ENCODE measurements around the gene SCYL3.
"Not testable (repeated sequence)": the region's sequence is repeated elsewhere in the genome, so short reads cannot be mapped to it uniquely, and the experiment has no call there.

The SCYL3 gene

DNA sequence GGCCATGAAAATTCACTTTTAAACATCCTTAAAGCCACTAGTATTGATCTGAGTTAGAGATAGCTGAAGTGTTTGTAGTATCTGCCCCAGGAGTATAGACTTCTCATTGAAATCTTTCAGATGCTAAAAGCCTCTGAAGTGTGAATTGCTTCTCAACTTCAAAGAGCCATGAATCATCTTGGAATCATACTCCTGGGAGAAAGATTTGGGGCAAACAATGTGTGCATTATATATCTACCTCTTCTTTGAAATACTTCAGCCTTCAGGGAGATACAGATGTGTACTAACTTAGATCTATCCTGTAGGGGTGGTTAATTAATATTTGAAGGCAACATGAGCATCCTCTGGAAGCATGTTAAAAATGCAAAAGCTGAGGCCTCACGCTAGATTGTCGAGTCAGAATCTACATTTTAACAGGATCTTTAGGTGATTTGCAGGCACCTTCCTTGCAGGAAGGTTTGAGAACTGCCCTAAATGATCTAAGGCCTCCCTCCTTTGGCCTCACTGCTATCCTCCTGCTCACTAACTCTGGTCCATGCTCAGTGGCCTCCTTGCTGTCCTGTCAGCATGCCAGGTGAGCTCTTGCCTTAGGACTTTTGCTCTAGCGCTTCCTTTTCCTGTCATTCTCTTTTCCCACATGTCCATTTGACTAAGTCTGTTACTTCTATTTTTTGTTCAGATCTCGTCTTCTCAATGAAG lies 6.0 kb upstream of the SCYL3 start:
- DNase-seq, result no peak

DNA sequence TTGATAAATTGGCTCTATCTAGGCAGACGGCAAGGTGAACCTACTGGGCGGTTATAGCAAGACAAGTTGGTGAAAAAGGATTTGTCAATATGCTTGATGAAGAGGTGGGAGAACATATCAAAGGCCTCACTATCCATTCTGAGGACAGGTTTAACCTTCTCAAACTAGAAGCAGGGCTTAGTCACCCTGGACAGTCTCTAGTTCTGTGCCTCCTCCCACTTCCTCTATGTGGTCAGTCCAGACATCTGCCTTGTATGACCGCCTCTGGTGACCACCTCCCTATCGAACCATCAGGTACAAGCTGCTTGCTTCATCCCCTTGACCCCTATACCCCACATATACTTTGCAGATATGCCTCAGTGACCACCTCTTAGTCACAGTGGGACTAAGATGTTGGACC lies 2.3 kb upstream of the SCYL3 start:
- no peak for DNase-seq

DNA sequence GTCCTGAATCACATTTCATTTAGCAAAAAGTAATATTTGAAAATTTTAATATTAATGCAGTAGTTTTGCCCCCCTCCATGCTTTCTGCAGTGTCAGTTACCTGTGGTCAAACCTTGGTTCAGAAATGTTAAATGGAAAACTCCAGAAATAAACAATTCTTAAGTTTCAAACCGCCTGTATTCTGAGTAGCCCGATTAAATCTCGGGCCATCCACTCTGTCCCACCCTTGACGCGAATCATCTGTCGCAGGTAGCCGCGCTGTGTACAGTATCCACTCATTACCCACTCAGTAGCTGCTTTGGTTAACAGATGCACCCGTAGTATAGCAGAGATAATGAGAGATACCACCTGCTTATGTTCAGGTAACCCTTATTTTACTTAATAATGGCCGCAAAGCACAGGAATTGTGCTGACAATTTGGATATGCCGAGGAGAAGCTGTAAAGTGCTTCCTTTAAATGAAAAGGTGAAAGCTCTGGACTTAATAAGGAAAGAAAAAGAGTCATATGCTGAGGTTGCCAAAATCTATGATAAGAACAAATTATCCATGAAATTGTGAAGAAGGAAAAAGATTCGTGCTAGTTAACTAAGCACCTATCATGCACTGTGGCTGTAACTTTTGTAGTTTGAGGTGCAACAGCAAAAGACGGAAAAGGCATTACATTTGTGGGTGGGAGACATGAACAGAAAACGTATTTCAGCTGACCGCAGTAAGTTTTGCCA lies 889 bp upstream of the SCYL3 start:
- no peak for DNase-seq

DNA sequence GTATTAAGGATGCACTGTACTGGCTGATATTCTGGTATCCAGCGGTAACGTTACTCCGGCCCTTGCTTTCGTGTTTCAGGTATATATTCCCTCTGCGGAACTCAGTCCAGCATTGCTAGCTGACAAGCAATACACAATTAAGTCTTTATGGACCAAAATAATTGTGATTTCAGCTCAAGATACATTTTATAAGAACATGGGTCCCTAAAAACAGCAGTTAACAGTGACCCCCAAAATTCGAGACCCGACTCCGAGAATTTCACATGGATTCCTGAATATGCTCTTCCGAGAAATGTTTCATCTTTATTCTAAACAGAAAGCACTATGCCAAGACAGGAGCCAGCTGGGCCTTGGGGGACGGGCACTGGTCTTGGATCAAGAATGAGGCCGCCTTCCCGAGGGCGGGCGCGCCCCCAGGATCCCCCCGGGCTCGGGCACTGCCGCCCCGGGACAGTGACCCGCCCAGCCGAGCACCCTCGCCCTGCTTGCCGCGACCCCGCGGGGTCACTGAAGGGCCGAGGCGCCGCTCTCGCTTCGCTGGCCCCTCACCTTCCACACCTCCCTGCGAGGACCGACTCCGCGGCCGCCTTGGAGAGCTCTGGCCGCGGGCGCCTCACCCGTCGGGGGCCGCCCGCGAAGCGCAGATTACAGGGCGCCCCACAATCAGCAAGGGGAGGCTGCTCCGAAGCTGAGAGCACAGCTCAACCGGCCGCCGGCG lies 610 bp downstream of the SCYL3 start:
- peak; percentile 23 for DNase-seq

DNA sequence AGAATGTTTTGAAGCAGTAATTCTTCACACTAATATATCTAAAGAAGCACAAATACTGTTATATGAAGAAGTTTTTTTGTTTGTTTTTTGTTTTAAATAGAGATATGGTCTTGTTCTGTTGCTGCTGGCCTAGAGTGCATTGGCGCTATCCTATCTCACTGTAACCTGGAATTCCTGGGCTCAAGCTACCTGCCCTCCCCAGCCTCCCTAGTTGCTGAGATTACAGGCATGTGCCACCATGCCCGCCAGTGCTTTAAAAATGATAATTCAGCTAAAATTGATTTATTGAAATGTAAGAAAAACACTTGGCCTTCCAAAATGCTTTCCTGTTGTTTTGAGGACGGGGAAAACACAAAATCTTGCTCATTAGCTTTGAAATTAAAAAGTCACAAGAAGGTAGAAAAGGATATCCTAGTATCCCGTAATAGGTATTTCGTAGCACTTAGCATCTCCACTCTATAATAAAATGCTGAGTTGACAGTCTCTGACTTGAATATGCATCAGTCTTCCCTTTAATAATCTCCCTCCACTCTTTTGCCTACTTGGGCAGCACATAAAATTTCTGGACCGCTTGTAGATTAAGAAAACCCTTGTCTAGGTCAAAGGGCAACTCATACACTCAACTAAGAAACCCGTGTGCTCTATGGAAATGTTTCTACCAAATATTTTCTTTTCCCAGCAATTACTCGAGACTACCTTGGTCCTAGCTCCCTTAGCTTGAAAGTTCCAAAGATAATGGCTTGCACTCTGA lies 1.3 kb downstream of the SCYL3 start:
- no peak for DNase-seq

DNA sequence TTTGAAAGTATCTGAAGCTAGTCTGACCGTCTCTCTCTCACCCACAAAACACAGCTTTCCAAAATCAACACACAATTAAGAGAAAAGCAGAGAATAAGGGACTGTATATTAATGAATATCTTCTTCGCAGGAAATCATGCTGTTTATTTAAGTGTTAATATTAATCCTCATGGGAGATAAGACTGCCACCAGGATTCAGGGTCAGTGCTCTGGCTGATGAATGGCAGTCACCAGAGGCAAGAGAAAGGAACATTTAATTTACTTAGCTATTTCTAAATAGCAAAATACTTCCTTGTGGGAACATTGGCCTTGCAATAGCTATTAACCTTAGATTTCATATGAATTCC lies 2.2 kb downstream of the SCYL3 start:
- no peak for DNase-seq

DNA sequence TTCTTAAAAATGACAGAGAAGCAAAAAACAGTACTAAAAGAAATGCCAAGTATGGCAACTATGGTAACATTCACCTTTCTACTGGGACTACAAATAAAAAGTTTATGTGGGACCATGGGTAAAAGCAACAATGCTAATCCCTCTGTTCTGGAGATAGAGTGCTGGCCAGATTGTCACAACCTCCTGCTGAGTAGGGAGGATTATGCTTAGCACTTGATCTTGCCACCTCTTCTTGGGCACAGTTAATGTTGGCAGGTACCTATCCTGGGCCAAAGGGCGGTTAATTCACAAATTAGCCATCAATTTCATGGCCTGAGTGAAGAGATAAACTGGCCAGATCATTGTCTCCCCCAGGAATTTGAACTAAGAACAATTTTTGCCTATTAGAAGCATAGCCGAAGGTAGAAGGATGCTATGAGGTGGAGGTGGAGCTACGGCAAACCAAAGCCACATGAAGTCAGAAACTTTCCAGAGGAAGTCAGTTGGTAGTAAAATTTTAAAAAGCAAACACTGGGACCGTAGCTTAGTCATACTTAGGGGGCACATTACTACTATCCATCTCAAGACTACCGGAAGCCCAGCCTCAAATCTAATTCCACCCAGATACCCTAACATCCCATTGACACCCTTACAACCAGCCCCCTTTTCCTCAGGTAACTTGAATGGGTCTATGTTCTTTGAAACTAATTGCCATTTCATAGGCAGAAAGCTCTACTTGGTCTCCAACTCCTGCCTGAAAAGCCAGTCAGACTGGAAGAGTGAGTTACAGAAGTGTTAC lies 2.7 kb downstream of the SCYL3 start:
- DNase-seq, result no peak

DNA sequence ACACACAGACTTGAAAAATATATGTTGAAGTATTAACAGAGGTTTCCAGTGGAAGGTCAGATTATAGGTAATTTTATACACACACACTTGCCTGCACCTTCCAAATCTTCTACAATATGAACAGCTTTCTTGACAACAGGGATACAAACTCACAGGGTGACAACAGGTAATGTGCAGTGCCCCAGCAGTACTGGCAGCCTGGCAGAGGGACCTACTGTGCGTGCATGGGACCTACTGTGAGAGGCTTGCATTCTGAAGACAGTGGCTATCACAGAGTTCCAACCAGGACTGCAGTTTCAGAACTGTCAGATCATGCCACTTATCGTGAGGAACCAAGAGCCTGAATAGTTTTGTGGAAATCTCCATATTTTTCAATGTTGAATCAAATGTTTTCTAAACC lies 3.8 kb downstream of the SCYL3 start:
- DNase-seq, result no peak

DNA sequence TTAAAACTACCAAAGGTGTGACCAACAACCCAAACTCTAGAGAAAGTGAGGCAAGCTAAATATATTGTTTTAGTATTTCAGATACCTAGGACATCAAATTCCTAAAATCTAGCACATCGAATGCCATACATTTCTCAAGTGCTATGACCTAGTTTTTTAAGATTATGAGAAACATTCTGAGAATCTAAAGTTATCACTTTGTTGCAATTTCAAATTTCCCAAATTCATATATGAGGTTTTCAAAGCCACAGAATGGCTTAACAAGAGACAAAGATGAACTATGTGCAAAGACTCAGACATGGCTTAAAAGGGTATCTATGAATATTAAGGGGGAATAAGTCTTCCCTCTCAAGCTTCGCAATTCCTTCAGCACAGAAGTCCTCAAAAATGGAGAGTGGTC lies 6.8 kb downstream of the SCYL3 start:
- DNase-seq, result peak; percentile 18

DNA sequence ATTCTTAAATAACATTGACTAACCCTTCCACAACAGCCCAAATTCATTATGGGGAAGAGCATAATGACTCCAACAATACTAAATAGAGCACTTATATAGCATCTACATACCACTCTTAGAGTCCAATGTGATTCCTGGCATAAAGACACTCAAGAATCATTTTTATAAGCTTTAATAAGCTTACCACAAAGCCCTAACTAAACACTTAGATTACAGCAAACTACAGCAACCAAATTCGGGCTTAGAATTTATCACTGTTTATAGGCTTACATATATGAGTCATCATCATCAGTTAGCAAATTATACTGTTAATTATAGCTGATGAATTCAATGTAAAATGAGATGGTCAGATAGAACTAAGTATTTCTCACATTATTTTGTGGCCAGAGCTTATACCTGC lies 7.3 kb downstream of the SCYL3 start:
- no peak for DNase-seq

DNA sequence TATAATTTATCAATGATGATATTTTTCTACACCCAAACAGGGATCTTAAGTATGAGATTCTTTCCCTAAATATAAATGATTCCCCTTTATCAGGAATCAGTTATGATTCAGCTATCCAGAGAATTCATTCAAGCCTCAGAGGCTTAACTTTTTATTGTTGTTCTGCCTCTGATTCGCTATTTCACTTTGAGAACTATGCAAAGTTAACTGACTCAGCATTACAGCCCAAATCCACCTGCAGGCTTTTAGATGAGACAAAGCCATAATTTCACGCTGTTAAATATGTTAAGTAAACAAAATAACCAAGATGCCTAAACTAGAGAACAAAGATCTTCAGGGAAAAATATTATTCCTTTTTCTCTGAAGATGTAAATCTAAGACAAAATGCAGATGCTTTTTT lies 8.5 kb downstream of the SCYL3 start:
- peak; percentile 20 for DNase-seq

DNA sequence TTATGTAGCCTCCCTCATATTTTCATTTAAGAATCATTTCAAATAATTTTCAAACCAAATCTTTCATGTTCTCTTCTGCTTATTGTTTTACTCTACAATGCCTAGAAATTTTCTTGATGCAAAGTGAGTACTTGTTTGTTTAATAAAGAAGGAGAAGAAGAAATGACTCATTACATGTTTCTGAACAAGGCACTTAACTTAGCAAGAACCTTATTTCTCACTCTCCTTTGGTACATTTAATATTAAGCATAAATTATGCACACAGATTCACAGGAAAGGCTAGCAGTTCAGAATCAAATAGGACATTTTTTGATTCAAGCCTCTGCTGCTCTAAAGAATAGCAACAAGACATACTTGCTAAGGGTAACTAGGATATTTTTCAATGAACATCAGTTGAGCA lies 9.1 kb downstream of the SCYL3 start:
- no peak for DNase-seq

DNA sequence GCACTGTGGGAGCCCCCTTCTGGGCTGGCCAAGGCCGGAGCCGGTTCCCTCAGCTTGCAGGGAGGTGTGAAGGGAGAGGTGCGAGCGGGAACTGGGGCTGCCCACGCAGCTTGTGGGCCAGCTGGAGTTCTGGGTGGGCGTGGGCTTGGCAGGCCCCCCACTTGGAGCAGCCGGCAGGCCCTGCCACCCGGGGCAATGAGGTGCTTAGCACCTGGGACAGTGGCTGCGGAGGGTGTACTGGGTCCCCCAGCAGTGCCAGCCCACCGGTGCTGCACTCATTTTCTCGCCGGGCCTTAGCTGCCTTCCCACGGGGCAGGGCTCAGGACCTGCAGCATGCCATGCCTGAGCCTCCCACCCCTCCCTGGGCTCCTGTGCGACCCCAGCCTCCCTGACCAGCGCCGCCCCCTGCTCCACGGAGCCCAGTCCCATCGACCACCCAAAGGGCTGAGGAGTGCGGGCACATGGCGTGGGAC lies 11.6 kb downstream of the SCYL3 start:
- DNase-seq, result no peak

DNA sequence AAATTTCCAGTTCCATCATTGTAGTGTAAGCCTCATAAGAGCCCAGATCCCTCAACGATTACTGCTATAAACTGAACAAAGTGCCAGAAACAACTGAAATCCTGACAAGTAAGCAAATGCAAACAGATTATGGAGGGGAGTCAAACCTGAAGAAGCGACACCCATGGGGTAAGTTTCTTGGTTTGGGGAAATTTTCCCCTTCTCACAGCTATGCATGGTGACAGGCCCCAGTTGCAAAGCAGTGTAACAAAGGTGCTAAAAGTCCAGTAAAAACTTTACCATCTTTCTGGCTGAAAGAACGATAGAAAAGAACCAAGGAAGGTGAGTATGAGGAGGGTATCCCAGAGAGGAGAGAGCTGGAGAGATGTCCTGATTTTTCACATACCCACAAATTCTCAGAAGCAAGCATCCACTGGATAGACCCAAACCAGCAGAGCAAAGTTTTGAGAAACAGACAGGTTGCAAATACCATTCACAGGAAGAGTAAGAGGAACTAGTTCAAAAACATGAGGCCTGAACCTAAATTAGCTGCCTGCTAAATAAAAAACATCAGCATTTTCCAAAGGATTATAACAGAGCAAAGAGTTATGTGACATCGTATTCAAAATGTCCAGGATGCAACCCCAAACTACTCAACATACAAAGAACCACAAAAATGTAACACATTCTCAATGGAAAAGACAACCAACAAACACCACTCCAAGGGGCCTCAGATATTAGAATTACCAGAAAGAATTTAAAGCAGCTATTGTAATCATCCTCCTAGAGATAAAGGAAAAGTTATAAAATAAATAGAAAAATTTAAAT lies 14.5 kb downstream of the SCYL3 start:
- DNase-seq, result peak; percentile 49

DNA sequence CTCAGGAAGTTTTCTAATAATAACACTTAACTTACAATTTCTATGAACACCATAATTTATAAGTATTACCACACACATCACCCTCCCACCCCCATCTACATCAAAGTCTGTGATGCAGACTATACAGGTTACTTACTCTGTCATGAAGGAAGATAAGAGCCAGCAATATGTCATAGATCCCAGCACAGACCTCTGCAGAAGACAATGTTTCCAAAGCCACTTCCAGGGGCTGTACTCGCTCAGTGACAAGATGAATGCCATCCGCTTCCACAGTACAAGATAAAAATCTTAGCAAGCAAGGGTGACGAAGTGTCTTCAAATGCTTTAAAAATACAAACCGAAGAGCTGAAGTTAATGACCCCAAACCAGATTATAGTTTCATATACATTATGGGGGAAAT lies 15.2 kb downstream of the SCYL3 start:
- no peak for DNase-seq

DNA sequence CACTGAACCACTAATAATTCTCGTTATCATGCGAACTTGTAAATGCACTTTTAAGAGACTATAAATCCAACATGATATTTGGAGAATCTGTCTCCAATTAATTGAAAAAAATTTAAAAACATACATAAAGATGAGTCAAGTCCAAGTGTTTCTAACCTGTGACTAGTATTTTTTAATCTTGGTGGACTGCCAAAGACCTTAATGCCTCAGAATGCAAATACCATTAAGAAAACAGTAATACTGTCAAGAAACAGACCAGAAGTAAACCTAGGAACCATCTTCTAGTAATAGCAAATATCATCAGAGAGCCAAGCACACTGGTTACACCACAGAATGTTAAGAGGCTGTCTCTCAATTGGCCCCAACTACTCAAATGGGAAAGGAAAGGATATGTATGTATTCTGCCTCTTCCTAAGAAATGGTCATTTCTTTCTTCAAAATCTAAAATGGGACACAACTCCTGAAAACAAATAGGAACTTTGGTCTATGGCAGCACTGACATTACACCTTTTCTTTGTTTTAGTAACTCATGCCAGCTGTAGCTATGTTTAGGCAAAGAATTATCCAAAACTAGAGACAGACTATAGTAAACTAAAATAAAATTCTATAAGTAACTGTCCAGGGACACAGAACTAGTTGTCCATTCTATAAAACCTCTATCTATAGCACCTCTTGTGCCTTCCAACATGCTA lies 15.8 kb downstream of the SCYL3 start:
- DNase-seq, result peak; percentile 86

DNA sequence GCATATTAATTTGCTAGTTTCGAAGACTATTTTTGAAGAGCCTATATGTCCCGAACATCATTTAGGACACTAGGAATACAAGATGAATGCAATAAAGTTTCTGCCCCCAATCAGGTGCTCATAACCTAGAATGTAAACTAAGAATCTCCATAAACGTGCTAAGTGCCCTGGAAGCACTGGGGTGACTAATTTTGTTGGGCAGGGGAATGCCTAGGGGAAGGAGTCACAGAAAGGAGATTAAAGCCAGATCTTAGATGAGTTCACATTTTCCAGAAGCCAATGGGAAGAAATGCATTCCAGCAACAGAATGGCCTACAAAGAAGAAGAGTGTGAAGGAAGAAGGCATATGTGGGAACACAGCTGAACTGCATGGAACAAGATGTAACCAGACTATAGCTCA lies 19.5 kb downstream of the SCYL3 start:
- DNase-seq, result peak; percentile 91

DNA sequence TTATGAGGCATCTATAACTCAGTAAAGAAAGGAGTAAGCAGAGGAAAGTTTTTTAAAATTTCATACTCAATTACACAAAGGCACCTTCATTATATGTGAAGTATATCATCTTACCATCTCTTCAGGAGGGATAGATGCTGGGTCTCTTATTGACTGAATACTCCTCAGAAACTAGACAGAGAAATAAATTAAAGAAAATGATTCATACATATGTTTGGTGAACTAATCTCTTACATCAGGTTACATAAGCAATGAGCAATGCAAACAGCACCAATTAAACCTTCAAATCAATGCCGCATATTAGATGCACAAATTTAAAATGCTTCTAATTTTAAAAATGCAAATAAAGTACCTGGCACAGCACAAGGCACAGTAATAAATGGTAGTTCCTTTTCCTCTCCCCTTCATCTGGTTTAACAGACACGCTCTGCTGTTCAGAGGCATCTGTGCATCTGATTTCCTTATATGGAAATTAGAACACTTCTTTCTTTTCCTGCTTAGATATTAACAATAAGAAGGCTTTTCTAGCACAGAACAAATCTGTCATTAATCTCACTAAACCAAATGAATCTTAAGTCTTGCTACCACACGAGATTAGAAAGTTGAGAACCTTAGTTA lies 20.0 kb downstream of the SCYL3 start:
- peak; percentile 52 for DNase-seq

DNA sequence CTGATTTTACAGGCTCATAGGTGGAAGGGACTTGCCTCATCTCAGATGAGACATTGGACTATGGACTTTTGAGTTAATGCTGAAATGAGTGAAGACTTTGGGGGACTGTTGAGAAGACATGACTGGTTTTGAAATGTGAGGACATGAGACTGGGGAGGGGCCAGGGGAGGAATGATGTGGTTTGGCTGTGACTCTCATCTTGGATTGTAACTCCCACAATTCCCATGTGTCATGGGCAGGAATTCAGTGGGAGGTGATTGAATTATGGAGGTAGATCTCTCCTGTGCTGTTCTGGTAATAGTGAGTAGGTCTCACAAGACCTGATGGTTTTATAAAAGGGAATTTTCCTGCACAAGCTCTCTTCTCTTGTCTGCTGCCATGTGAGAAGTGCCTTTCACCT lies 20.8 kb downstream of the SCYL3 start:
- DNase-seq, result peak; percentile 70

DNA sequence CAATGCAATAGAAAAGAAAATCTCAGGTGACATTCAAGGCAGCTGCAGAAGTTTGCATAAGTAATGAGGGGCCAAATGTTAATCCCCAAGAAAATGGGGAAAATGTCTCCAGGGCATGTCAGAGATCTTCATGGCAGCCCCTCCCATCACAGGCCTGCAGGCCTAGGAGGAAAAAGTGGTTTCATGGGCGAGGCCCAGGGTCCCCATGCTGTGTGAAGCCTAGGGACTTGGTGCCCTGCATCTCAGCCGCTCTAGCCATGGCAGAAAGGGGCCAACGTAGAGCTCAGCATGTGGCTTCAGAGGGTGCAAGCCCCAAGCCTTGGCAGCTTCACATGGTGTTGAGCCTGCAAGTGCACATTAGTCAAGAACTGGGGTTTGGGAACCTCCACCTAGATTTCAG lies 21.7 kb downstream of the SCYL3 start:
- not testable (repeated sequence) for DNase-seq

Measured in fibroblast of skin of abdomen (primary cell).